ENCODE measurements around the gene TPRG1.

The TPRG1 gene

DNA sequence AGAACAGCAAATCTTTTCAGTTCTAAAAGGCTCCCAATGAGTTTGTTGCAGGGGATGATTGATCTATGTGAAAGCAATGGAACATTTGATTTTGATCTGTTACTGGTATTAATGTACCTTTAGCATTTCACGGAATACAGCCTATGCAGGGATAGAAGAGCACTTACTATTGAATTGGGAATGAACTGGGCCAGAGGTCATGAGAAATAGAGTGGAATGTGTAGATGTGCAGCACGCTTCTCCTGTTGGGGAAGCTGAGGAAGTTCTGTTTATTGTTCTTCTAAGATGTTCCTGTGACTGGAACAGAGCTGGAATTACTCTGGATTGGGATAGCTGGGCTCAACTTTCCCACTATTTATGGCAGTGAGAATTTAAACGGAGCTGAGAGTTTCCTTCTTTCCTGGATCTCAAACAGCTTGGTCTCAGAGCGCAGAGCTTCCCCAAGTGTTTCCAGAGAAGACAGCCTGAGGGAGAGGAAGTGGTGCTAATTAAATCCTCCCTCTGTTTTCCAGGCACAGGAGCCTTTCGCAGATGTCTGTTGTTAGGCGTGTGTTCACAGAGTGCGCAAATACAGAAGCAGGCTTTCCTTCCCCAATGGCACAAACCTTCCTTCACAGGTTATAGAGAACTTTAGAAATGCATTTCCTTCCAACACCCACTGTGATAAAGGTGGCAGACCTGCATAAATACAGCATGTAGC is 32.5 kb downstream of the TPRG1 start:
- no peak overlapping the region for H3K27ac ChIP-seq (ENCODE audit: low read depth, low read length)
- H3K9ac ChIP-seq (ENCODE audit: low read length) = no peak overlapping the region

DNA sequence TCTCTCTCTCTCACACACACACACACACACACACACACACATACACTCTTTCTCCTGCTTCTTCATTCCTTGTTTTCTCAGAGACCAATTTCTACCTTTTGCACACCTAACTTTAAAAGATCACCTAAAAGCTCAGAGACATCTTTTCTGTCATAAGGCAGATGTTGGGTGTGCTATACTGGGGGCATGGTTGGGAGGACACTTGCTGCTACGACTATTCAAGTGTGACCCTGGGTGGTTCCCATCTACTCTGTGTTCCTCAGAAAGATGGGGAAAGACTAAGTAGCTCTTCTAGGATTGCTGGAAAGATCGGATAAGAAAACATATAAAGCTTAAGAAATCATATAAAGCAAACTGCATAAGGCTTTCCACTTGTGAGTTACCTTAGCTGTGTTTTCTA is 33.2 kb downstream of the TPRG1 start:
- Histone ChIP-seq H3K27ac (ENCODE audit: low read depth, low read length) (no peak overlapping the region), H3K27me3 (ENCODE audit: control insufficient read depth in 1 of 2, insufficient read depth in 2 of 2, low read length in 2 of 2) (no peaks in the 10 kb centered on the region), H3K4me1 (ENCODE audit: insufficient read depth, low read length) (no peaks in the 10 kb centered on the region), H3K9ac (ENCODE audit: low read length) (no peak overlapping the region), H3K9me3 (ENCODE audit: low read length) (no peaks in the 10 kb centered on the region), H3K4me3 (ENCODE audit: low read depth in 1 of 2, low read length in 2 of 2) (no peak overlapping the region), H3K36me3 (ENCODE audit: insufficient read depth, low read length) (no peaks in the 10 kb centered on the region)

More for the DNA sequence above, 32.5 kb downstream of the TPRG1 start:
- no peaks in the 10 kb centered on the region for H3K4me1 ChIP-seq (ENCODE audit: insufficient read depth, low read length)
- H3K36me3 ChIP-seq (ENCODE audit: insufficient read depth, low read length) = no peaks in the 10 kb centered on the region
- no peaks in the 10 kb centered on the region for H3K9me3 ChIP-seq (ENCODE audit: low read length)
- H3K4me3 ChIP-seq (ENCODE audit: low read depth in 1 of 2, low read length in 2 of 2) = no peak overlapping the region
- no peaks in the 10 kb centered on the region for H3K27me3 ChIP-seq (ENCODE audit: control insufficient read depth in 1 of 2, insufficient read depth in 2 of 2, low read length in 2 of 2)

DNA sequence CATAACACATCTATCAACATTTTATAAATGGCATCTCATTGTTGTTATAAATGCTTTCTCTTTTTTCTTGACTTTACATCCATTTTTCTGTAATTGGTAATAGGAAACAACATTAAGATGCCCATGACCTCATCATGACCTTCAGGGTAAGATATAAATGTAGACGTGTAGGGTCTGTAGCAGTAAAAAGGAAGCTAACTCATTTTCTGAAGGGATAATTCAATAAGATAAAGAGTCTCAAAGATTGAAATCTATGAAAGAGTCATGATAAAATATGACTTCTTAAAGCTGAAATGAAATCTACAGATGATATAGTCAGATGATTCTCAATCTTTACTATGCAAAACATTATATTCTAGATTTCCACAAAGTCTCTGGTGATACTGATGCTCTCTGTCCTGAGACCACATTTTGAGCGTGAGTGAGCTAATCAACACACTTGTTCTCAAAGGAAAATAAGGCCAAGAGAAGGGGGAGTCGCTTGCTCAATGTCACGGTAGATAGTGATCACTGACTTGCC is 38.5 kb downstream of the TPRG1 start:
- Histone ChIP-seq H3K27ac (ENCODE audit: low read depth, low read length) (no peak overlapping the region), H3K4me3 (ENCODE audit: low read depth in 1 of 2, low read length in 2 of 2) (no peak overlapping the region), H3K9ac (ENCODE audit: low read length) (no peak overlapping the region), H3K4me1 (ENCODE audit: insufficient read depth, low read length) (no peaks in the 10 kb centered on the region), H3K36me3 (ENCODE audit: insufficient read depth, low read length) (no peaks in the 10 kb centered on the region), H3K27me3 (ENCODE audit: control insufficient read depth in 1 of 2, insufficient read depth in 2 of 2, low read length in 2 of 2) (no peaks in the 10 kb centered on the region), H3K9me3 (ENCODE audit: low read length) (no peaks in the 10 kb centered on the region)

DNA sequence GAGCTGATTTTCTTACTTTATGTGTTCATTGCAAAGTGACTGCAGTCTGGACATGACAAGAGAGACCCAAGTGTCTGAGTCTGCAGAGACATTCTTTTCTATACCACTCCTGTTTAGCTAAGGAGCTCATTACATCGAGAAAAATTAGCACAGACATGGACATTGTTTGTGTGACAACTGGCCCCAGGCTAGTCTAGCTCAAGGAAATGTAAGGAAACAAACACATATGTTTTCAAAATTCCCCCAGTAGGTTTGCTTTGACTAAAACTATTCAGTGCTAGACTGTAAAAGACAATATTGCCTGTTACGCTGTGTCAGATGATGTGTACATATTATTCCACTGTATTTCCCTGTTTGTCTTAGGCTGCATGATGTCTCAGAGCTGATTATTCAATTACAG is 40.9 kb downstream of the TPRG1 start:
- Histone ChIP-seq H3K27me3 (ENCODE audit: control insufficient read depth in 1 of 2, insufficient read depth in 2 of 2, low read length in 2 of 2) (no peaks in the 10 kb centered on the region), H3K9ac (ENCODE audit: low read length) (no peak overlapping the region), H3K9me3 (ENCODE audit: low read length) (no peaks in the 10 kb centered on the region), H3K36me3 (ENCODE audit: insufficient read depth, low read length) (no peaks in the 10 kb centered on the region), H3K4me1 (ENCODE audit: insufficient read depth, low read length) (no peaks in the 10 kb centered on the region), H3K27ac (ENCODE audit: low read depth, low read length) (no peak overlapping the region), H3K4me3 (ENCODE audit: low read depth in 1 of 2, low read length in 2 of 2) (no peak overlapping the region)

DNA sequence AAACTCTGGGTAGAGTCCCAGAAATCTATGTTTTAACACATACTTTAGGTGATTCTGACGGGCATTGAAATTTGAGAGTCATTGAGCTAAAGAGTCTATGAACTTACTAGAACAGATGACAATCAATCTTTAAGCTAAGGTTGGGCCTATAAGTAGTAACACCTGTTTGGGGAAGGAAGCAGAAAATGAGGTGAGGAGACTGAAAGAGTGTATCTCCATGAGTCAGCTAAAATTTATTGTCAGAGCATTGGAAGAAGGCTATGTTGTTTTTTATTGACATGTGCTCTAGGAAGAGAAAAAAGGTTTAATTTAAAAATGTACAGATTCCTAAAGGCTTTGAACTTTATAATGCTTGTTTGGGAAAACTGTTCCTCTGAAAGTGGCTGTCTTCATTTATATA is 42.9 kb downstream of the TPRG1 start:
- no peak overlapping the region for H3K4me3 ChIP-seq (ENCODE audit: low read depth in 1 of 2, low read length in 2 of 2)
- H3K27me3 ChIP-seq (ENCODE audit: control insufficient read depth in 1 of 2, insufficient read depth in 2 of 2, low read length in 2 of 2) = no peaks in the 10 kb centered on the region
- no peaks in the 10 kb centered on the region for H3K4me1 ChIP-seq (ENCODE audit: insufficient read depth, low read length)
- no peaks in the 10 kb centered on the region for H3K36me3 ChIP-seq (ENCODE audit: insufficient read depth, low read length)
- no peaks in the 10 kb centered on the region for H3K9me3 ChIP-seq (ENCODE audit: low read length)
- no peak overlapping the region for H3K27ac ChIP-seq (ENCODE audit: low read depth, low read length)
- H3K9ac ChIP-seq (ENCODE audit: low read length) = no peak overlapping the region

DNA sequence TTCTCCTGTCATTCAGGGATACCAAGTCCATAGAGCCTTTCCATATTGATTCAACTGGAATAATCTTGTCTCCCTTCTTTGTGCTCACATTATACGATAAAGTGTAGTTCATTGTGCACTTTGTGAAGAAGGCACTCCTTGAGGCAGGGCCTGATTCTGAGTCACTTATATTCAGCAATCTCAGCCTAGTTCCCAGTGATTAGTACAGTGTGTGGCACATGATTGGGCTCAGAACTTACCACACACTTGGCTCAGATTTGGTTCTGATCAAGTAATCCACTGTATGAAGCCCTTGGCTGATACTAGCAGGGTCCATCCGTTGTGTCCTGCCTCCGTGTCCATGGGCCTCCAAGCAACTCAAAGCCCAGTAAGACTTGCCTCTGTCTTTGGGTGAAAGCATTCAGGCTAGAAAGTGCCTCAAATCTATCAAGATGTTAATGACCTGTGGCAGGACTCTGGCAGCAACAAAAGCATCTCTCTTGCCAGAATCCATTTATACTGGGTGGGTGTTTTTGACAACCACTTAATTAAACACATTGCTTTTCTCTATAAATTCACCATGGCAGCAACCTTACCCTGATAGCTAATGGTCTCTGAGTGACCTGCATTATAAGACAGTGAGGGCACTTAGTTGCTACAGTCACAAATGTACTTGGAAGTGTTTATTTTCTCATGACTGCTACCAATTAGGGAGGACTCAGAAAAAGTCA is 51.3 kb downstream of the TPRG1 start:
- Histone ChIP-seq H3K9ac (ENCODE audit: low read length) (no peak overlapping the region), H3K4me1 (ENCODE audit: insufficient read depth, low read length) (no peaks in the 10 kb centered on the region), H3K27ac (ENCODE audit: low read depth, low read length) (no peak overlapping the region), H3K36me3 (ENCODE audit: insufficient read depth, low read length) (no peaks in the 10 kb centered on the region), H3K4me3 (ENCODE audit: low read depth in 1 of 2, low read length in 2 of 2) (no peak overlapping the region), H3K27me3 (ENCODE audit: control insufficient read depth in 1 of 2, insufficient read depth in 2 of 2, low read length in 2 of 2) (no peaks in the 10 kb centered on the region), H3K9me3 (ENCODE audit: low read length) (no peaks in the 10 kb centered on the region)

DNA sequence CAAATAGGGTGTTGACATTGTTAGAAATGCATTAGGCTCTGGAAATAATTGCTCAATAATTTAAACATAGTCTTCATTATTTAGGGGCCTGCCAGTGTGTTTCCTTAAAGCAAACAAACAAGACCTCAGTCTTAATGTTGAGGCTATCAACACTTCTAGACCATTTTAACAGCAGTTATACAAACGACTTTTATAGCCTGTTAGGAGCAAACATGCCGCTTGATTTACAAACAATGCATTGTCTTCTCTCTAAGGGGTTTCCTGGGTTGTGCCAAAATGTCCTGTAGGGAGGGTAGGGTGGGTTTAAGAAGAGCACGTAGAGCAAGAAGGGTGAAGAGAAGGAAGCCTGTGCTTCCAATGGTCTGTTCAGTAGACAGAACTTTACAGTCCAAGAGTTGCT is 53.7 kb downstream of the TPRG1 start:
- H3K9me3 ChIP-seq (ENCODE audit: low read length) = no peaks in the 10 kb centered on the region
- no peak overlapping the region for H3K4me3 ChIP-seq (ENCODE audit: low read depth in 1 of 2, low read length in 2 of 2)
- H3K27ac ChIP-seq (ENCODE audit: low read depth, low read length) = no peak overlapping the region
- H3K27me3 ChIP-seq (ENCODE audit: control insufficient read depth in 1 of 2, insufficient read depth in 2 of 2, low read length in 2 of 2) = no peaks in the 10 kb centered on the region
- H3K4me1 ChIP-seq (ENCODE audit: insufficient read depth, low read length) = no peaks in the 10 kb centered on the region
- H3K36me3 ChIP-seq (ENCODE audit: insufficient read depth, low read length) = no peaks in the 10 kb centered on the region
- no peak overlapping the region for H3K9ac ChIP-seq (ENCODE audit: low read length)

DNA sequence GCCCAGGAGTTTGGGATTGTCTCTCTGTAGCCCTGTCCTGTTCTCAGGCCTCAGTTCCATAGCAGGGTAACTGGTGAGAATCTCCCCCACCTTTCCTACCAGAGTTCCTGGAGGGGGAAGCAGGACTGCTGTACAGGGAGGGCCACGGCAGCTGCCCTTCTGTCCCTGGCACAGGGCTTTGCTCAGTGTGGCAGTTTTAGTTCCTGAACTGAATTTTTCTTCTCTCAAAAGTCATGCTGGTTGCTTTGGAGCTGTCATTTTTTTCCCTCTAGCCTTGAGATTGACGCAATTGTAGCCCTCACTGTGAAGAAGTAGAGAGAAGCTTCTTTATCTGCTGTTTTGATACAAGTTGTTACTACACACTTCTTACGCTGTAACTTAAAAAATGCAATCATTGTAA is 55.5 kb downstream of the TPRG1 start:
- H3K27ac ChIP-seq (ENCODE audit: low read depth, low read length) = no peak overlapping the region
- no peak overlapping the region for H3K9ac ChIP-seq (ENCODE audit: low read length)
- H3K4me3 ChIP-seq (ENCODE audit: low read depth in 1 of 2, low read length in 2 of 2) = no peak overlapping the region
- H3K4me1 ChIP-seq (ENCODE audit: insufficient read depth, low read length) = no peaks in the 10 kb centered on the region
- no peaks in the 10 kb centered on the region for H3K9me3 ChIP-seq (ENCODE audit: low read length)
- H3K36me3 ChIP-seq (ENCODE audit: insufficient read depth, low read length) = no peaks in the 10 kb centered on the region
- H3K27me3 ChIP-seq (ENCODE audit: control insufficient read depth in 1 of 2, insufficient read depth in 2 of 2, low read length in 2 of 2) = no peaks in the 10 kb centered on the region

DNA sequence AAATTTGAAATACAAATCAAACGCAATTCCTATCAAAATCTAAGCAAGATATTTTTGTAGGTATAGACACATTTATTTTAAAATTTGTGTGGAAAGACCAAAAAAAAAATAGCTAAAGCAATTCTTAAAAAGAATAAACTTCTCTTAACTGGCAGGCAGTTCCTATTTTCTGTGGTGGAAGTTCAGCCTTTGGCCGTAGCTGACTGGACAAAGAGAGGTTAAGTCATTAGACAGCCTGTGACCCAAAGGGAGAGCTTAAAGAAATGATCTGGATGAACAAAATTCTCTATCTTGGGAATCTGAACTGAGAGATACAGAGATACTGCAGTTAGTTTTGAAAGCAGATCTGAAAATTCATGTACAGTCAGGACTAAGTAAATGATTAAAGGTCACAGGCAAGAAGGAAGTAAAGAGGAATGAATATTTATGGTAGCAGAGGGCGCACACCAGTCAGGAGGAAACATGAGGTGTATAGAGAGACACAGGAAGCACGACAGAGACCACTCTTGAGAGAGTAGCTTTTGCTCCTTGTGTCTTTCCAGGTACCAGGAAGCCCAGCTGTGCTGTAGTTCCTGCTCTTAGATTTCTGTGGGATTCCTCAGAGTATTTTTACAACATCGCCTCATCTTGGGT is 57.5 kb downstream of the TPRG1 start:
- Histone ChIP-seq H3K4me1 (ENCODE audit: insufficient read depth, low read length) (no peaks in the 10 kb centered on the region), H3K27me3 (ENCODE audit: control insufficient read depth in 1 of 2, insufficient read depth in 2 of 2, low read length in 2 of 2) (no peaks in the 10 kb centered on the region), H3K4me3 (ENCODE audit: low read depth in 1 of 2, low read length in 2 of 2) (no peak overlapping the region), H3K36me3 (ENCODE audit: insufficient read depth, low read length) (no peaks in the 10 kb centered on the region), H3K9me3 (ENCODE audit: low read length) (no peaks in the 10 kb centered on the region), H3K27ac (ENCODE audit: low read depth, low read length) (no peak overlapping the region), H3K9ac (ENCODE audit: low read length) (no peak overlapping the region)

DNA sequence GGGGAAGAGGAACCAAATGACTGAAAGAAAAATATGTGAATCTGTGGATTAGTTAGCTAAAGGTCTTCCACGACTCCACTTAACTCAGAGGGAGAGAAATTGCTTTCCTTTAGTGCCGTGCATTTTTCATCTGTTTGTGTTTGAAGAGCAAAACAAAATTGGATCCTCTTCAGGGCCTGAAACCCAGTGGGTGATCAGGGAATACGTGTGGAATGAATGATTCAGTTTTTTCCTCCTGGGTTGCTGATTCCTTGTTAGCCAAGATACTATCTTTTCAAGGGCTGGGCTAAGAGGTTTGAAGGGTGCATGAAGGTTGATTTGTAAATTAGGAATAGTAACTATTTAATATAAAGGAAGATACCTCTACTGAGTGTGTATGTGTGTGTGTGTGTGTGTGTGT is 61.0 kb downstream of the TPRG1 start:
- no peaks in the 10 kb centered on the region for H3K27me3 ChIP-seq (ENCODE audit: control insufficient read depth in 1 of 2, insufficient read depth in 2 of 2, low read length in 2 of 2)
- no peak overlapping the region for H3K27ac ChIP-seq (ENCODE audit: low read depth, low read length)
- no peaks in the 10 kb centered on the region for H3K4me1 ChIP-seq (ENCODE audit: insufficient read depth, low read length)
- no peak overlapping the region for H3K4me3 ChIP-seq (ENCODE audit: low read depth in 1 of 2, low read length in 2 of 2)
- no peak overlapping the region for H3K9ac ChIP-seq (ENCODE audit: low read length)
- H3K36me3 ChIP-seq (ENCODE audit: insufficient read depth, low read length) = no peaks in the 10 kb centered on the region
- H3K9me3 ChIP-seq (ENCODE audit: low read length) = no peaks in the 10 kb centered on the region

DNA sequence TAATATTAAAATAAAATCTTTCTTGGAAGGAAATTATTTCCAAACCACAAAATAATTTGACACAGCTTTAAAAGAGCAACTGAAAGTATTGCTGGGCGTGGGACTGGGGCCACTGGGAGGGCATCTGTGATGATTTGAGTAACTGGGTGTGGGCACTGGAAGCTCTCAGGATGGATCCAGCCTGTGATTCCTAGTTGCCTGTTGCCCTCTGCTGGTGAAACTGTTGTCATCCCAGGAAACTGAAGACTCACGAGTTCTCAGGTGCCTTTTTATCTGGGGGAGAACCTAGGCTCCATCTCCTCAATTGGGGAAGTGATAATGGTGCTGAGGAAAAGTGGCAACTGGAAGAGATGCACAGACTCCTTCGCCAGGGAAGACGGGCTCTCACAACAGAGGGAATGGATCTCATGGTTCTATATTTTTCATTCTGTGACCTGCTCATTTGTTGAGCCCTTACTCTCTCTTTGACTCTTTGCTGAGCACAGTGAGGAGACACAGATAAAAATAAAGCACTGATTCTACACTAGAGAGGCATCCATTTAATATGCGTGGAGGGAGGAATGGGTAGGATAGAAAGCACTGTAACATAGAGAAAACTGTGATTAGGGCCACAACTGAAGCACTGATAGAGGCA is 61.6 kb downstream of the TPRG1 start:
- H3K36me3 ChIP-seq (ENCODE audit: insufficient read depth, low read length) = no peaks in the 10 kb centered on the region
- no peaks in the 10 kb centered on the region for H3K27me3 ChIP-seq (ENCODE audit: control insufficient read depth in 1 of 2, insufficient read depth in 2 of 2, low read length in 2 of 2)
- no peak overlapping the region for H3K27ac ChIP-seq (ENCODE audit: low read depth, low read length)
- H3K4me3 ChIP-seq (ENCODE audit: low read depth in 1 of 2, low read length in 2 of 2) = no peak overlapping the region
- no peaks in the 10 kb centered on the region for H3K9me3 ChIP-seq (ENCODE audit: low read length)
- no peak overlapping the region for H3K9ac ChIP-seq (ENCODE audit: low read length)
- no peaks in the 10 kb centered on the region for H3K4me1 ChIP-seq (ENCODE audit: insufficient read depth, low read length)

All from muscle layer of colon (tissue), 2 donors.